HepG2 (cell line): ENCODE measurements around the gene DCDC2C.

Experiments used
- CENPBD1 ChIP-seq: sonication (generic); formaldehyde crosslinking; IDR thresholded peaks from 2 replicates; pipeline ENCODE4 v1.8.0; 2022; ENCODE audit warnings: missing genetic modification reagents, low read depth, mild to moderate bottlenecking, borderline replicate concordance
- CREM ChIP-seq, 2 experiments: sonication (generic) in 1 of 2; formaldehyde crosslinking in 1 of 2; IDR thresholded peaks; 2 replicates each; pipeline versions ENCODE4 v1.4.0 to v1.6.1; 2016 to 2020; ENCODE audit warnings: antibody characterized with exemption in 1 of 2, mild to moderate bottlenecking in 1 of 2, missing genetic modification reagents in 1 of 2
- CTCF ChIP-seq: sonication (generic); formaldehyde crosslinking; IDR thresholded peaks from 2 replicates; pipeline ENCODE4 v1.5.0; 2020; ENCODE audit warnings: mild to moderate bottlenecking, missing genetic modification reagents, moderate library complexity
- FOXM1 ChIP-seq: sonication (generic); formaldehyde crosslinking; IDR thresholded peaks from 2 replicates; pipeline ENCODE4 v1.5.0; 2020; ENCODE audit warnings: missing genetic modification reagents
- KAT7 ChIP-seq: IDR thresholded peaks from 2 replicates; pipeline ENCODE4 v1.6.1; 2018; ENCODE audit warnings: borderline replicate concordance, missing compliant biosample characterization
- NR3C1 ChIP-seq: sonication (generic); formaldehyde crosslinking; IDR thresholded peaks from 2 replicates; pipeline ENCODE4 v1.4.0; 2020; ENCODE audit warnings: missing genetic modification reagents
- PRDM10 ChIP-seq: sonication (generic); formaldehyde crosslinking; IDR thresholded peaks from 2 replicates; pipeline ENCODE4 v1.4.0; 2020; ENCODE audit warnings: low read depth, missing genetic modification reagents
- SMAD3 ChIP-seq: sonication (generic); formaldehyde crosslinking; IDR thresholded peaks from 2 replicates; pipeline ENCODE4 v1.4.0; 2020; ENCODE audit warnings: missing genetic modification reagents
- SMC3 ChIP-seq: IDR thresholded peaks from 2 replicates; pipeline ENCODE4 v1.6.1; 2011; ENCODE audit warnings: low read length, improper control_type of control experiment
- SNRNP70 ChIP-seq: fragments of 200-400 bp; formaldehyde crosslinking; IDR thresholded peaks from 2 replicates; pipeline ENCODE4 v1.6.1; 2017; ENCODE audit warnings: mild to moderate bottlenecking, low read depth, low read length, moderate library complexity

DNA sequence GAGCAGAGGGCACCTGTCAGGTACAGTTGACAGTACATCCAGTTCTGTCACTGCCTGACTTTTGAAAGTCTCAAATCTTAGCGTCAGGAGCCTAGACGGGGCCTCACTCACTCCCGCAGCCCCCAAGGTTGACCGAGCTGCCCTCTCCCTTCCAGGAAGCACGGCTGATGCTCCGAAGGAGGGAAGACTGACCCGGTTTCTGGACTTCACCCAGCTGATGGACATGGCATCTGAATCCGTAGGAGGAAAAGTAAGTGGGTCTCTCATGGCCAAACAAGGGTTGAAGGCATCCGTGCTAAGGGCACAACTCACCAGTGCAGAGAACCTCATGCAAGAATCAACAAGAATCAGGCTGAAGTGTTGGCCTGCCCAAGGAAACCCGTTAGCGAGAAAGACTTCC, 32.4 kb upstream of the DCDC2C start:
- TF ChIP-seq SMC3 (no peak), SMAD3 (no peak), NR3C1 (CRISPR knock-in tag) (no peak), PRDM10 (CRISPR knock-in tag) (no peak), FOXM1 (CRISPR knock-in tag) (no peak), SNRNP70 (no peak), CTCF (CRISPR knock-in tag) (no peak), KAT7 (CRISPR knock-in tag) (no peak), CENPBD1 (no peak), CREM (IDR thresholded peaks at IDR 0.05) (no peak), CREM (CRISPR knock-in tag; IDR thresholded peaks at IDR 0.05) (no peak)
